Skeletal muscle cell (primary cell): ENCODE measurements around the gene SPDYC.
"Not testable (repeated sequence)": the region's sequence is repeated elsewhere in the genome, so short reads cannot be mapped to it uniquely, and the experiment has no call there.

Experiments used
- DNase-seq: peaks from one replicate; pipeline ENCODE4 v3.0.0-alpha.2; 2010; ENCODE audit warnings: low read depth
- H3K4me3 ChIP-seq: 2 replicates; pipeline ENCODE4 v1.5.1; 2011; ENCODE audit warnings: low read depth, mild to moderate bottlenecking, control low read depth, low read length, moderate library complexity

The SPDYC gene

GRCh38 chr11:65133724-65134123 lies 36.3 kb upstream of the SPDYC start:
- H3K4me3 ChIP-seq: peak overlapping the region; percentile 95
- no peak for DNase-seq

GRCh38 chr11:65134240-65134951 lies 35.6 kb upstream of the SPDYC start, which contains the start of gene SYVN1:
Gene SYVN1 (minus strand): TSS chr11:65134519. CDS start chr11:65133601, 918 bp downstream.
- peak within 1 kb of the TSS; percentile 95 for H3K4me3 ChIP-seq
- DNase-seq: peak; percentile 59

GRCh38 chr11:65134952-65135632 lies 34.9 kb upstream of the SPDYC start:
- DNase-seq: peak; percentile 92
- H3K4me3 ChIP-seq: peak overlapping the region; percentile 95

- H3K4me3 ChIP-seq: peak overlapping the region; percentile 95
- no peak for DNase-seq
Observed at GRCh38 chr11:65135633-65136145, 34.3 kb upstream of the SPDYC start.

- H3K4me3 ChIP-seq: no peak overlapping the region
- no peak for DNase-seq
Observed at GRCh38 chr11:65136515-65137096, 33.4 kb upstream of the SPDYC start.

GRCh38 chr11:65141896-65142494 lies 28.0 kb upstream of the SPDYC start:
- H3K4me3 ChIP-seq: no peak overlapping the region
- DNase-seq: no peak

- no peak for DNase-seq
- H3K4me3 ChIP-seq: no peak overlapping the region
Observed at GRCh38 chr11:65147352-65148075, 22.5 kb upstream of the SPDYC start.

GRCh38 chr11:65148657-65149056 lies 21.4 kb upstream of the SPDYC start:
- H3K4me3 ChIP-seq: no peak overlapping the region
- no peak for DNase-seq

GRCh38 chr11:65150131-65150508 lies 19.9 kb upstream of the SPDYC start:
- H3K4me3 ChIP-seq: not testable (repeated sequence)

GRCh38 chr11:65150509-65151299 lies 19.3 kb upstream of the SPDYC start:
- DNase-seq: peak; percentile 47
- no peak overlapping the region for H3K4me3 ChIP-seq

More at GRCh38 chr11:65150131-65150508, 19.9 kb upstream of the SPDYC start:
- not testable (repeated sequence) for DNase-seq

GRCh38 chr11:65151331-65151899 lies 18.6 kb upstream of the SPDYC start:
- DNase-seq: no peak
- no peak overlapping the region for H3K4me3 ChIP-seq

- no peak overlapping the region for H3K4me3 ChIP-seq
- DNase-seq: no peak
Observed at GRCh38 chr11:65152122-65152521, 17.9 kb upstream of the SPDYC start.

GRCh38 chr11:65156256-65156655 lies 13.8 kb upstream of the SPDYC start:
- no peak overlapping the region for H3K4me3 ChIP-seq
- no peak for DNase-seq

- H3K4me3 ChIP-seq: no peak overlapping the region
- no peak for DNase-seq
Observed at GRCh38 chr11:65156926-65157325, 13.1 kb upstream of the SPDYC start.

GRCh38 chr11:65157336-65157735 lies 12.7 kb upstream of the SPDYC start:
- no peak for DNase-seq
- H3K4me3 ChIP-seq: no peak overlapping the region

GRCh38 chr11:65159012-65159411 lies 11.0 kb upstream of the SPDYC start:
- no peak overlapping the region for H3K4me3 ChIP-seq
- DNase-seq: no peak

- H3K4me3 ChIP-seq: no peak overlapping the region
- no peak for DNase-seq
Observed at GRCh38 chr11:65160643-65161042, 9.4 kb upstream of the SPDYC start.

- H3K4me3 ChIP-seq: no peak overlapping the region
- no peak for DNase-seq
Observed at GRCh38 chr11:65163684-65164083, 6.3 kb upstream of the SPDYC start.
